Ectodermal cell (in vitro differentiated cells): ENCODE data around the gene RALGAPA2.

Experiments
- H3K27ac ChIP-seq: 2 replicates; pipeline ENCODE4 v1.7.0; 2013; ENCODE audit warnings: mild to moderate bottlenecking, low read depth, low read length; ENCODE audit not compliant: insufficient read depth, poor library complexity, severe bottlenecking
- H3K27me3 ChIP-seq: 2 replicates; pipeline ENCODE4 v1.7.0; 2013; ENCODE audit warnings: mild to moderate bottlenecking, low read length; ENCODE audit not compliant: insufficient read depth, control insufficient read depth, poor library complexity, severe bottlenecking
- H3K36me3 ChIP-seq: one replicate; pipeline ENCODE4 v1.7.0; 2013; ENCODE audit warnings: low read length; ENCODE audit not compliant: control insufficient read depth, insufficient read depth
- H3K4me1 ChIP-seq: one replicate; pipeline ENCODE4 v1.7.0; 2013; ENCODE audit warnings: low read length; ENCODE audit not compliant: control insufficient read depth, insufficient read depth
- H3K4me3 ChIP-seq: 2 replicates; pipeline ENCODE4 v1.7.0; 2013; ENCODE audit warnings: low read depth, low read length, control low read depth; ENCODE audit not compliant: insufficient read depth
- H3K9me3 ChIP-seq: 2 replicates; pipeline ENCODE4 v1.7.0; 2013; ENCODE audit warnings: mild to moderate bottlenecking, low read length, moderate library complexity; ENCODE audit not compliant: control insufficient read depth
- WGBS, 2 experiments: methylation state at CpG; one replicate each; pipeline ENCODE4 v1.1.7; 2013; ENCODE audit warnings: missing lambda C conversion rate in 2 of 2; 5-methylcytosine and 5-hydroxymethylcytosine counted together

Gene RALGAPA2

GRCh38 chr20:20683481-20684321 is 28.7 kb downstream of the RALGAPA2 start:
- H3K36me3 ChIP-seq, result no peaks in the 10 kb centered on the region
- no peaks in the 10 kb centered on the region for H3K9me3 ChIP-seq
- no peaks in the 10 kb centered on the region for H3K27me3 ChIP-seq
- H3K4me3 ChIP-seq, result no peak overlapping the region
- H3K4me1 ChIP-seq, result peaks cover 2% of the 10 kb centered on the region
- 93 to 95% methylated on average over 10 of the region's 10 CpGs for WGBS, 2 experiments
- H3K27ac ChIP-seq, result no peak overlapping the region

GRCh38 chr20:20683020-20683419 is 29.4 kb downstream of the RALGAPA2 start:
- no peaks in the 10 kb centered on the region for H3K9me3 ChIP-seq
- WGBS, 2 experiments, result 93% methylated on average over 9 of the region's 9 CpGs
- H3K4me3 ChIP-seq, result no peak overlapping the region

GRCh38 chr20:20680991-20681508 is 31.4 kb downstream of the RALGAPA2 start:
- 84 to 85% methylated on average over 7 of the region's 7 CpGs for WGBS, 2 experiments
- H3K4me3 ChIP-seq, result no peak overlapping the region
- no peaks in the 10 kb centered on the region for H3K36me3 ChIP-seq
- no peak overlapping the region for H3K27ac ChIP-seq
- H3K9me3 ChIP-seq, result no peaks in the 10 kb centered on the region
- H3K4me1 ChIP-seq, result peaks cover 2% of the 10 kb centered on the region
- H3K27me3 ChIP-seq, result no peaks in the 10 kb centered on the region

More at GRCh38 chr20:20683020-20683419, 29.4 kb downstream of the RALGAPA2 start:
- H3K27ac ChIP-seq, result no peak overlapping the region
- H3K4me1 ChIP-seq, result peaks cover 2% of the 10 kb centered on the region
- H3K36me3 ChIP-seq, result no peaks in the 10 kb centered on the region
- no peaks in the 10 kb centered on the region for H3K27me3 ChIP-seq

GRCh38 chr20:20679316-20679715 is 33.1 kb downstream of the RALGAPA2 start:
- whole genome bisulfite sequencing, 2 experiments, result 94 to 96% methylated on average over 3 of the region's 3 CpGs
- Histone ChIP-seq H3K27ac (no peak overlapping the region), H3K36me3 (no peaks in the 10 kb centered on the region), H3K4me1 (peaks cover 2% of the 10 kb centered on the region), H3K9me3 (no peaks in the 10 kb centered on the region), H3K4me3 (no peak overlapping the region), H3K27me3 (no peaks in the 10 kb centered on the region)

- WGBS, 2 experiments, result 90 to 91% methylated on average over 3 of the region's 3 CpGs
- no peaks in the 10 kb centered on the region for H3K36me3 ChIP-seq
- no peaks in the 10 kb centered on the region for H3K9me3 ChIP-seq
- peaks cover 5% of the 10 kb centered on the region for H3K4me1 ChIP-seq
- no peak overlapping the region for H3K27ac ChIP-seq
- H3K4me3 ChIP-seq, result no peak overlapping the region
- H3K27me3 ChIP-seq, result no peaks in the 10 kb centered on the region
These were observed 35.3 kb downstream of the RALGAPA2 start for GRCh38 chr20:20677186-20677585.

GRCh38 chr20:20668639-20669038 is 43.8 kb downstream of the RALGAPA2 start:
- WGBS, 2 experiments, result 79 to 89% methylated on average over 1 of the region's 1 CpG
- H3K9me3 ChIP-seq, result no peaks in the 10 kb centered on the region
- H3K4me3 ChIP-seq, result no peak overlapping the region
- peaks cover 12% of the 10 kb centered on the region for H3K4me1 ChIP-seq
- no peaks in the 10 kb centered on the region for H3K36me3 ChIP-seq
- no peak overlapping the region for H3K27ac ChIP-seq
- no peaks in the 10 kb centered on the region for H3K27me3 ChIP-seq

- no peak overlapping the region for H3K27ac ChIP-seq
- H3K4me3 ChIP-seq, result no peak overlapping the region
- H3K9me3 ChIP-seq, result no peaks in the 10 kb centered on the region
- H3K36me3 ChIP-seq, result no peaks in the 10 kb centered on the region
- 62% methylated on average over 5 of the region's 5 CpGs for WGBS, 2 experiments
- H3K4me1 ChIP-seq, result peaks cover 4% of the 10 kb centered on the region
- no peaks in the 10 kb centered on the region for H3K27me3 ChIP-seq
These were observed 46.1 kb downstream of the RALGAPA2 start for GRCh38 chr20:20666359-20666758.

GRCh38 chr20:20665606-20666332 is 46.7 kb downstream of the RALGAPA2 start:
- Histone ChIP-seq H3K36me3 (no peaks in the 10 kb centered on the region), H3K27me3 (no peaks in the 10 kb centered on the region), H3K27ac (no peak overlapping the region), H3K4me1 (peaks cover 4% of the 10 kb centered on the region), H3K4me3 (no peak overlapping the region), H3K9me3 (no peaks in the 10 kb centered on the region)
- 73 to 82% methylated on average over 3 of the region's 3 CpGs for WGBS, 2 experiments

GRCh38 chr20:20664795-20665589 is 47.5 kb downstream of the RALGAPA2 start:
- Histone ChIP-seq H3K4me3 (no peak overlapping the region), H3K9me3 (no peaks in the 10 kb centered on the region), H3K27ac (no peak overlapping the region), H3K4me1 (peaks cover 4% of the 10 kb centered on the region), H3K36me3 (no peaks in the 10 kb centered on the region), H3K27me3 (no peaks in the 10 kb centered on the region)
- WGBS, 2 experiments, result 87 to 91% methylated on average over 2 of the region's 2 CpGs
